Ovary (tissue), 9 donors: ENCODE results near the gene ADAM17. TPM values are rescaled to one million over a fixed set of nuclear protein-coding genes. Genes with fewer than 3 reads are reported as not detected.

ENCODE experiments used
- DNase-seq, 5 donors: peaks; one replicate each; pipeline ENCODE4 v3.0.0-alpha.2; 2019 to 2020
- H3K27ac ChIP-seq, 2 donors: fragments of 200-600 bp; one replicate each; pipeline versions ENCODE4 v1.5.1 to v1.8.0; 2019 to 2022
- H3K27me3 ChIP-seq: fragments of 200-600 bp; one replicate; pipeline ENCODE4 v1.8.0; 2022
- H3K36me3 ChIP-seq: fragments of 200-600 bp; sonication (generic); one replicate; pipeline ENCODE4 v1.5.1; 2019
- H3K4me1 ChIP-seq: one replicate; pipeline ENCODE4 v1.8.1; 2013; ENCODE audit warnings: mild to moderate bottlenecking, moderate library complexity; ENCODE audit not compliant: insufficient read depth
- H3K4me3 ChIP-seq: fragments of 200-600 bp; sonication (generic); one replicate; pipeline ENCODE4 v1.5.1; 2017
- H3K9me3 ChIP-seq, 2 donors: fragments of 200-600 bp in 1 of 2; sonication (generic) in 1 of 2; one replicate each; pipeline versions ENCODE4 v1.5.1 to v1.8.1; 2013 to 2019; ENCODE audit warnings: mild to moderate bottlenecking in 1 of 2, moderate library complexity in 1 of 2
- CTCF ChIP-seq, 3 donors: fragments of 450-650 bp in 2 of 3; fragments of 200-600 bp in 1 of 3; IDR thresholded peaks; one replicate each; pipeline versions ENCODE4 v1.5.1 to v1.8.0; 2016 to 2022; ENCODE audit warnings: antibody characterized with exemption in 3 of 3, mild to moderate bottlenecking in 1 of 3
- EP300 ChIP-seq: sonication (generic); formaldehyde crosslinking; IDR thresholded peaks from one replicate; pipeline ENCODE4 v1.6.1; 2017; ENCODE audit warnings: antibody characterized with exemption
- POLR2A ChIP-seq: fragments of 450-650 bp; IDR thresholded peaks from one replicate; pipeline ENCODE4 v1.6.1; 2017; ENCODE audit warnings: antibody characterized with exemption, mild to moderate bottlenecking, moderate library complexity
- WGBS, 3 donors: extraction: QIAGEN DNeasy Blood & Tissue Kit in 1 of 3; methylation state at CpG; one replicate each; pipeline versions ENCODE4 v1.1.5 to v1.1.7; 2013 to 2017; 5-methylcytosine and 5-hydroxymethylcytosine counted together
- intact Hi-C, 4 donors: fragments of 100-400 bp; cut with DNase I; formaldehyde crosslinking; loops; one replicate each; pipeline versions ENCODE4 v1.11.0 to v1.15.1; 2022 to 2023
- polyA plus RNA-seq, 2 donors: library from polyadenylated mRNA; stranded (reverse); fragments of 200-250 nt in 1 of 2; fragments of 350-450 nt in 1 of 2; fragmentation: Illumina TruSeq in 1 of 2; extraction: RNeasy Lipid Tissue Mini Kit (QIAGEN cat#74804) in 1 of 2; gene quantifications; one replicate each; pipeline ENCODE4 v1.2.3, GENCODE V29; 2013 to 2014
- total RNA-seq, 7 donors: library from RNA; depleted of rRNA in 2 of 7; stranded (reverse); fragments of >200 nt in 2 of 7; fragmentation: NEBNext Ultra II Directional in 3 of 7; extraction: Animal tissue kit (Norgen Biotek cat#: 25700) in 3 of 7; gene quantifications; one replicate each; pipeline versions ENCODE4 v1.1.0 to v1.2.4, GENCODE V29; 2016 to 2023
- donor health status: DM: no; HTN: no; CAD: no; lungs with moderate emphysema.
- donor health status: DM: no; HTN: no; CAD: no.
- donor health status: Bipolar disorder and iron deficiency.
- donor health status: DM: yes; HTN: yes; CAD: no.
- donor health status: DM: no; HTN: no; CAD: no.
- donor health status: DM: yes; HTN: yes; CAD: no.

The ADAM17 gene
- total and polyA plus RNA-seq, 9 donors: 10.2 to 46.6 (median 27.8) TPM

- H3K36me3 ChIP-seq: no peaks in the 10 kb centered on the region
- no peak for DNase-seq
Measured at GRCh38 chr2:9494081-9494480, 61.5 kb downstream of the ADAM17 start.

GRCh38 chr2:9493478-9493877 lies 62.2 kb downstream of the ADAM17 start:
- intact Hi-C loops: no loop called here
- Histone ChIP-seq H3K27me3 (no peaks in the 10 kb centered on the region), H3K36me3 (no peaks in the 10 kb centered on the region), H3K27ac (no peak overlapping the region), H3K4me3 (no peak overlapping the region), H3K9me3 (no peaks in the 10 kb centered on the region), H3K4me1 (peaks cover 2% of the 10 kb centered on the region)
- TF ChIP-seq EP300 (no peak), CTCF (IDR thresholded peaks at IDR 0.05) (no peak)
- DNase-seq: no peak
- 71 to 79% (median 78%) methylated on average over 3 of the region's 3 CpGs for WGBS, 3 donors

More at GRCh38 chr2:9494081-9494480, 61.5 kb downstream of the ADAM17 start:
- 83 to 90% (median 85%) methylated on average over 1 of the region's 1 CpG for WGBS, 3 donors
- H3K4me1 ChIP-seq: peaks cover 2% of the 10 kb centered on the region
- no peaks in the 10 kb centered on the region for H3K27me3 ChIP-seq
- TF ChIP-seq CTCF (IDR thresholded peaks at IDR 0.05) (no peak), POLR2A (no peak), EP300 (no peak)
- no peaks in the 10 kb centered on the region for H3K9me3 ChIP-seq
- H3K4me3 ChIP-seq: no peak overlapping the region
- no peak overlapping the region for H3K27ac ChIP-seq
- intact Hi-C loops: no loop called here

DNA sequence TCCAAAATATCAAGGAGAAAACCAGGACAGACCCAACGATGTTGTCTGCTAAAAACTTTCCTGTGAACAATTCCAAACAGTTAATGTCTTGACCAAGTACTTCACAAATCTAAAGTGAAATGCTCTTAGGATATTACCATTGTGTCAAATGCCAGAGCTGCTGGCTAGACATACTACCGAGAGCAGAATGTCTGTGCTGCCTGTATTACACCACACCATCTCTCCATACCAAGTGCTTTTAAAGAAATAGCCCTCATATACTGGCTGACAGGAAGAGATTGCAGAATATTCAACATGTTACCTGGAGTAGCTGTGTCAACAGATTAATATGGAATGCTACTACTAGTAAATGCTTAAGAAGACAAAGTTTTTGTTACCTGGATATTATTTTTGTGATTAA lies 62.7 kb downstream of the ADAM17 start:
- Histone ChIP-seq H3K36me3 (no peaks in the 10 kb centered on the region), H3K4me1 (peaks cover 2% of the 10 kb centered on the region)
- WGBS, 3 donors: 25 to 30% (median 29%) methylated on average over 2 of the region's 2 CpGs

DNA sequence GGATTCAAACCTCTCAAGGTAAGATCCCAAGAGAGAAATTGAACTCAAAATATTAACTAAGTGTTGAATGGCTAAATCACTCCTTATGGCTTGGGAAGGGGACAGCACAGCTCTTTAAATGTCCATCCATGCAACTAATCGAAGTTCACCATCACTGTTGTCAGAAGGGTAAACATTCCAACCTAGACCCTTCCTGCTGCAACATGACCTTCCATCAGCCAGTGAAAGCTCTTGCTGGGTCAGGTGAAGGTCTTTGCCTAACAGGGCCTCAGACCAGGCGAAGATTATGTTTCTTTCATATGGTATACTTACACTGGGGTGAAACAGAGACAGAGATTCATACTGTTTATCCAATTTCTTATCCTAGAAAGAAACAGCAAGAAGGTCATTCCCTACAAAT lies 64.8 kb downstream of the ADAM17 start:
- DNase-seq: no peak
- Histone ChIP-seq H3K36me3 (no peaks in the 10 kb centered on the region), H3K4me3 (no peak overlapping the region), H3K27ac (no peak overlapping the region), H3K4me1 (peaks cover 2% of the 10 kb centered on the region), H3K27me3 (no peaks in the 10 kb centered on the region), H3K9me3 (no peaks in the 10 kb centered on the region)
- intact Hi-C loops: no loop called here
- WGBS, 3 donors: 72 to 75% (median 74%) methylated on average over 2 of the region's 2 CpGs
- TF ChIP-seq POLR2A (no peak), CTCF (IDR thresholded peaks at IDR 0.05) (no peak), EP300 (no peak)

More for the DNA sequence above, 62.7 kb downstream of the ADAM17 start:
- Histone ChIP-seq H3K9me3 (no peaks in the 10 kb centered on the region), H3K27me3 (no peaks in the 10 kb centered on the region), H3K4me3 (no peak overlapping the region), H3K27ac (no peak overlapping the region)
- DNase-seq: no peak
- intact Hi-C loops: no loop called here
- TF ChIP-seq CTCF (IDR thresholded peaks at IDR 0.05) (no peak), POLR2A (no peak), EP300 (no peak)
